Transverse colon (tissue), 3 donors: Measurements from ENCODE around the gene MPST.

Experiments used
- POLR2A ChIP-seq: fragments of 450-650 bp; IDR thresholded peaks from one replicate; pipeline ENCODE4 v1.6.1; 2016; ENCODE audit warnings: antibody characterized with exemption, mild to moderate bottlenecking, moderate library complexity
- TF ChIP-seq, protein P1 (sequence below), 5 experiments: fragments of 200-600 bp in 3 of 5; fragments of 450-650 bp in 2 of 5; sonication (generic) in 3 of 5; IDR thresholded peaks; 1 replicate in 2 of 5; 2 replicates in 3 of 5; pipeline ENCODE4 v1.5.1; 2016 to 2017; ENCODE audit warnings: antibody characterized with exemption in 5 of 5, inconsistent platforms in 3 of 5, mild to moderate bottlenecking in 2 of 5, moderate library complexity in 1 of 5

GRCh38 chr22:37024339-37025157 is 5.0 kb downstream of the MPST start:
- TF ChIP-seq, protein P1, sequence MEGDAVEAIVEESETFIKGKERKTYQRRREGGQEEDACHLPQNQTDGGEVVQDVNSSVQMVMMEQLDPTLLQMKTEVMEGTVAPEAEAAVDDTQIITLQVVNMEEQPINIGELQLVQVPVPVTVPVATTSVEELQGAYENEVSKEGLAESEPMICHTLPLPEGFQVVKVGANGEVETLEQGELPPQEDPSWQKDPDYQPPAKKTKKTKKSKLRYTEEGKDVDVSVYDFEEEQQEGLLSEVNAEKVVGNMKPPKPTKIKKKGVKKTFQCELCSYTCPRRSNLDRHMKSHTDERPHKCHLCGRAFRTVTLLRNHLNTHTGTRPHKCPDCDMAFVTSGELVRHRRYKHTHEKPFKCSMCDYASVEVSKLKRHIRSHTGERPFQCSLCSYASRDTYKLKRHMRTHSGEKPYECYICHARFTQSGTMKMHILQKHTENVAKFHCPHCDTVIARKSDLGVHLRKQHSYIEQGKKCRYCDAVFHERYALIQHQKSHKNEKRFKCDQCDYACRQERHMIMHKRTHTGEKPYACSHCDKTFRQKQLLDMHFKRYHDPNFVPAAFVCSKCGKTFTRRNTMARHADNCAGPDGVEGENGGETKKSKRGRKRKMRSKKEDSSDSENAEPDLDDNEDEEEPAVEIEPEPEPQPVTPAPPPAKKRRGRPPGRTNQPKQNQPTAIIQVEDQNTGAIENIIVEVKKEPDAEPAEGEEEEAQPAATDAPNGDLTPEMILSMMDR (IDR thresholded peaks at IDR 0.05) = peak in 1 of 5 experiments; percentile 7
- peak; percentile 49 for TF ChIP-seq POLR2A
